Panc1 (cell line): Measurements from ENCODE around the gene BBS9.

ENCODE experiments used
- CTCF ChIP-seq: fragments of 450-650 bp; IDR thresholded peaks from 2 replicates; pipeline ENCODE4 v1.5.1; 2017; ENCODE audit warnings: mild to moderate bottlenecking
- POLR2AphosphoS5 ChIP-seq: IDR thresholded peaks from 2 replicates; pipeline ENCODE4 v1.6.1; 2012; ENCODE audit warnings: mild to moderate bottlenecking, low read depth, low read length, moderate library complexity
- REST ChIP-seq, 2 experiments: IDR thresholded peaks; 2 replicates each; pipeline ENCODE4 v1.6.1; 2011 to 2012; ENCODE audit warnings: low read depth in 2 of 2, control low read depth in 1 of 2, low read length in 1 of 2, mild to moderate bottlenecking in 1 of 2, moderate library complexity in 1 of 2; ENCODE audit not compliant: insufficient read depth in 1 of 2

DNA sequence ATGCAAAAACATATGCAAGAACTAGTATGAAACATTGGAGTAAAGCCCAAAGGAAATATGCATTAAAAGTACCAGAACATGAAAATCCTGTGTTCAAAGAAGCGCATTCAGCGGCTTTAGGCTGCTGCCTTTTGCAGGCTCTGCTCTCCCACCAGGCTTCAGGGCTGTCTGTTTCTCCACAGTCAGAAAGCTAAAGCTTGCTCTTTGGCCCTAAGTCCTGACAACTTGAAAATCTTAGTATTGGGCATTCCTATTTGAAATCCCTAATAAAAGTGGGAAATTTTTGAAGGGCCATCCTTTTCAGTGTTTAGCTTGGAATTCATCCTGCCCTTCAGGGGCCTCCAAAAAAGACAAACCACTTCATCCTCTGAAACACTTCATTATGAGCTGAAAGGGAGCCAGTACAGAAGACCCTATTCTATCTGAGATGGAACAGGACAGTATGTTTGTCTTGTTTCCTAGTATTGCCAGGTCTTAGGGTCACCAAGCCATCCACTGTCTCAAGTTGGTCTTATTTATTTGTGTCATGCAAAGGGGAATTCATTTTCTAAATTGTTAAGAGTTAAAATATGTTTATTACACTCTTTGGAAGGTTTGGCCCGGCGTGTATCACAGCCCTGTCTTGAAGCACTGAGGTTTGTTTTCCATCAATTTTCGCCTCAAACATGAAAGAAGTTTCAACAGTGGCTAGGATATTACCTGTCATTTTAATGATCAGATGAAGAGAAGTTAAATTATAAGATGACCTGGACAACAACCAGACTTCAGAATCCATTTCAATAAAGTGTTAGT, 449.7 kb downstream of the BBS9 start:
- TF ChIP-seq CTCF, result no peak
- TF ChIP-seq POLR2AphosphoS5, result no peak
- TF ChIP-seq REST (IDR thresholded peaks at IDR 0.05; ENCODE audit: insufficient read depth in 1 of 2, low read depth in 2 of 2, low read length in 1 of 2), result no peak
